ENCODE measurements around the gene SEC24A. TPM values are rescaled to one million over a fixed set of nuclear protein-coding genes. Genes with fewer than 3 reads are reported as not detected.
"Not testable (repeated sequence)": the region's sequence is repeated elsewhere in the genome, so short reads cannot be mapped to it uniquely, and the experiment has no call there.

The SEC24A gene
- polyA plus RNA-seq, 4 donors = 9.9 to 53.0 (median 21.0) TPM

- Histone ChIP-seq H3K4me1 (ENCODE audit: control insufficient read depth in 3 of 3, insufficient read depth in 2 of 3, low read depth in 1 of 3, low read length in 2 of 3) (no peaks in the 10 kb centered on the region), H3K36me3 (ENCODE audit: control insufficient read depth in 3 of 3, insufficient read depth in 2 of 3, low read depth in 1 of 3, low read length in 3 of 3) (peaks cover 19 to 65% (median 29%) of the 10 kb centered on the region in 3 donors), H3K4me3 (ENCODE audit: low read depth in 1 of 3, low read length in 3 of 3) (no peak overlapping the region), H3K27me3 (ENCODE audit: control insufficient read depth in 3 of 3, insufficient read depth in 3 of 3, low read length in 3 of 3) (no peaks in the 10 kb centered on the region), H3K27ac (ENCODE audit: low read depth in 1 of 3, low read length in 2 of 3) (no peak overlapping the region), H3K9me3 (ENCODE audit: control insufficient read depth in 2 of 2, insufficient read depth in 1 of 2, low read depth in 1 of 2, low read length in 1 of 2) (no peaks in the 10 kb centered on the region)
- DNase-seq = no peak
- FAIRE-seq = no peak
- WGBS, 3 donors = 97 to 100% (median 98%) methylated on average over 1 of the region's 1 CpG
These were observed 59.7 kb downstream of the SEC24A start for GRCh38 chr5:134708301-134708700.

GRCh38 chr5:134714120-134714519, 65.5 kb downstream of the SEC24A start:
- no peak overlapping the region for H3K27ac ChIP-seq (ENCODE audit: low read depth in 1 of 3, low read length in 2 of 3)
- FAIRE-seq (no peak), DNase-seq (no peak)
- no peaks in the 10 kb centered on the region for H3K9me3 ChIP-seq (ENCODE audit: control insufficient read depth in 2 of 2, insufficient read depth in 1 of 2, low read depth in 1 of 2, low read length in 1 of 2)
- peaks cover 10 to 60% (median 22%) of the 10 kb centered on the region in 3 donors for H3K36me3 ChIP-seq (ENCODE audit: control insufficient read depth in 3 of 3, insufficient read depth in 2 of 3, low read depth in 1 of 3, low read length in 3 of 3)
- H3K4me1 ChIP-seq (ENCODE audit: control insufficient read depth in 3 of 3, insufficient read depth in 2 of 3, low read depth in 1 of 3, low read length in 2 of 3) = no peaks in the 10 kb centered on the region
- no peak overlapping the region for H3K4me3 ChIP-seq (ENCODE audit: low read depth in 1 of 3, low read length in 3 of 3)
- no peaks in the 10 kb centered on the region for H3K27me3 ChIP-seq (ENCODE audit: control insufficient read depth in 3 of 3, insufficient read depth in 3 of 3, low read length in 3 of 3)
- 93 to 100% (median 95%) methylated on average over 5 of the region's 5 CpGs for WGBS, 3 donors

GRCh38 chr5:134714541-134714940, 66.0 kb downstream of the SEC24A start:
- DNase-seq (no peak), FAIRE-seq (no peak)
- H3K4me1 ChIP-seq (ENCODE audit: control insufficient read depth in 3 of 3, insufficient read depth in 2 of 3, low read depth in 1 of 3, low read length in 2 of 3) = no peaks in the 10 kb centered on the region
- H3K36me3 ChIP-seq (ENCODE audit: control insufficient read depth in 3 of 3, insufficient read depth in 2 of 3, low read depth in 1 of 3, low read length in 3 of 3) = peaks cover 10 to 65% (median 20%) of the 10 kb centered on the region in 3 donors
- no peak overlapping the region for H3K27ac ChIP-seq (ENCODE audit: low read depth in 1 of 3, low read length in 2 of 3)
- no peaks in the 10 kb centered on the region for H3K9me3 ChIP-seq (ENCODE audit: control insufficient read depth in 2 of 2, insufficient read depth in 1 of 2, low read depth in 1 of 2, low read length in 1 of 2)
- WGBS, 3 donors = 93 to 99% (median 94%) methylated on average over 3 of the region's 3 CpGs
- H3K27me3 ChIP-seq (ENCODE audit: control insufficient read depth in 3 of 3, insufficient read depth in 3 of 3, low read length in 3 of 3) = no peaks in the 10 kb centered on the region
- H3K4me3 ChIP-seq (ENCODE audit: low read depth in 1 of 3, low read length in 3 of 3) = no peak overlapping the region

GRCh38 chr5:134715466-134715865, 66.9 kb downstream of the SEC24A start:
- not testable (repeated sequence) for H3K27me3 ChIP-seq (ENCODE audit: control insufficient read depth in 3 of 3, insufficient read depth in 3 of 3, low read length in 3 of 3); H3K4me3 ChIP-seq (ENCODE audit: low read depth in 1 of 3, low read length in 3 of 3); H3K4me1 ChIP-seq (ENCODE audit: control insufficient read depth in 3 of 3, insufficient read depth in 2 of 3, low read depth in 1 of 3, low read length in 2 of 3); H3K27ac ChIP-seq (ENCODE audit: low read depth in 1 of 3, low read length in 2 of 3); DNase-seq; H3K9me3 ChIP-seq (ENCODE audit: control insufficient read depth in 2 of 2, insufficient read depth in 1 of 2, low read depth in 1 of 2, low read length in 1 of 2); FAIRE-seq
- H3K36me3 ChIP-seq (ENCODE audit: control insufficient read depth in 3 of 3, insufficient read depth in 2 of 3, low read depth in 1 of 3, low read length in 3 of 3) = peaks cover 8 to 61% (median 18%) of the 10 kb centered on the region in 3 donors
- 94 to 97% (median 95%) methylated on average over 4 of the region's 4 CpGs for WGBS, 3 donors

GRCh38 chr5:134724872-134725271, 76.3 kb downstream of the SEC24A start:
- 93 to 100% (median 95%) methylated on average over 1 of the region's 1 CpG for WGBS, 3 donors
- Histone ChIP-seq H3K27ac (ENCODE audit: low read depth in 1 of 3, low read length in 2 of 3) (no peak overlapping the region), H3K4me1 (ENCODE audit: control insufficient read depth in 3 of 3, insufficient read depth in 2 of 3, low read depth in 1 of 3, low read length in 2 of 3) (no peaks in the 10 kb centered on the region), H3K9me3 (ENCODE audit: control insufficient read depth in 2 of 2, insufficient read depth in 1 of 2, low read depth in 1 of 2, low read length in 1 of 2) (no peaks in the 10 kb centered on the region), H3K27me3 (ENCODE audit: control insufficient read depth in 3 of 3, insufficient read depth in 3 of 3, low read length in 3 of 3) (no peaks in the 10 kb centered on the region), H3K36me3 (ENCODE audit: control insufficient read depth in 3 of 3, insufficient read depth in 2 of 3, low read depth in 1 of 3, low read length in 3 of 3) (peaks cover 10 to 28% (median 14%) of the 10 kb centered on the region in 3 donors), H3K4me3 (ENCODE audit: low read depth in 1 of 3, low read length in 3 of 3) (no peak overlapping the region)
- FAIRE-seq (no peak), DNase-seq (no peak)

- Histone ChIP-seq H3K27ac (ENCODE audit: low read depth in 1 of 3, low read length in 2 of 3) (no peak overlapping the region), H3K27me3 (ENCODE audit: control insufficient read depth in 3 of 3, insufficient read depth in 3 of 3, low read length in 3 of 3) (no peaks in the 10 kb centered on the region), H3K9me3 (ENCODE audit: control insufficient read depth in 2 of 2, insufficient read depth in 1 of 2, low read depth in 1 of 2, low read length in 1 of 2) (no peaks in the 10 kb centered on the region), H3K4me3 (ENCODE audit: low read depth in 1 of 3, low read length in 3 of 3) (no peak overlapping the region), H3K36me3 (ENCODE audit: control insufficient read depth in 3 of 3, insufficient read depth in 2 of 3, low read depth in 1 of 3, low read length in 3 of 3) (peaks cover 0 to 2% (median 0%) of the 10 kb centered on the region in 3 donors), H3K4me1 (ENCODE audit: control insufficient read depth in 3 of 3, insufficient read depth in 2 of 3, low read depth in 1 of 3, low read length in 2 of 3) (peaks cover 0 to 7% (median 0%) of the 10 kb centered on the region in 3 donors)
- DNase-seq (no peak), FAIRE-seq (no peak)
- WGBS, 3 donors = 60 to 64% (median 60%) methylated on average over 3 of the region's 3 CpGs
These were observed 84.2 kb downstream of the SEC24A start for GRCh38 chr5:134732819-134733218.

GRCh38 chr5:134735243-134735642, 86.7 kb downstream of the SEC24A start:
- H3K4me1 ChIP-seq (ENCODE audit: control insufficient read depth in 3 of 3, insufficient read depth in 2 of 3, low read depth in 1 of 3, low read length in 2 of 3) = peaks cover 2 to 13% (median 2%) of the 10 kb centered on the region in 3 donors
- DNase-seq (no peak), FAIRE-seq (no peak)
- H3K27ac ChIP-seq (ENCODE audit: low read depth in 1 of 3, low read length in 2 of 3) = no peak overlapping the region
- peaks cover 0 to 2% (median 0%) of the 10 kb centered on the region in 3 donors for H3K36me3 ChIP-seq (ENCODE audit: control insufficient read depth in 3 of 3, insufficient read depth in 2 of 3, low read depth in 1 of 3, low read length in 3 of 3)
- 74 to 79% (median 75%) methylated on average over 4 of the region's 4 CpGs for WGBS, 3 donors
- no peaks in the 10 kb centered on the region for H3K9me3 ChIP-seq (ENCODE audit: control insufficient read depth in 2 of 2, insufficient read depth in 1 of 2, low read depth in 1 of 2, low read length in 1 of 2)
- H3K27me3 ChIP-seq (ENCODE audit: control insufficient read depth in 3 of 3, insufficient read depth in 3 of 3, low read length in 3 of 3) = no peaks in the 10 kb centered on the region
- H3K4me3 ChIP-seq (ENCODE audit: low read depth in 1 of 3, low read length in 3 of 3) = no peak overlapping the region

GRCh38 chr5:134736173-134736812, 87.7 kb downstream of the SEC24A start:
- peaks cover 2 to 16% (median 2%) of the 10 kb centered on the region in 3 donors for H3K4me1 ChIP-seq (ENCODE audit: control insufficient read depth in 3 of 3, insufficient read depth in 2 of 3, low read depth in 1 of 3, low read length in 2 of 3)
- peak overlapping the region in 1 of 3 donors; percentile 30 for H3K27ac ChIP-seq (ENCODE audit: low read depth in 1 of 3, low read length in 2 of 3)
- 12 to 31% (median 28%) methylated on average over 2 of the region's 2 CpGs for WGBS, 3 donors
- DNase-seq = peak; percentile 16 to 55
- no peaks in the 10 kb centered on the region for H3K27me3 ChIP-seq (ENCODE audit: control insufficient read depth in 3 of 3, insufficient read depth in 3 of 3, low read length in 3 of 3)
- no peak overlapping the region for H3K4me3 ChIP-seq (ENCODE audit: low read depth in 1 of 3, low read length in 3 of 3)
- no peaks in the 10 kb centered on the region for H3K9me3 ChIP-seq (ENCODE audit: control insufficient read depth in 2 of 2, insufficient read depth in 1 of 2, low read depth in 1 of 2, low read length in 1 of 2)
- no peak for FAIRE-seq
- H3K36me3 ChIP-seq (ENCODE audit: control insufficient read depth in 3 of 3, insufficient read depth in 2 of 3, low read depth in 1 of 3, low read length in 3 of 3) = peaks cover 0 to 6% (median 0%) of the 10 kb centered on the region in 3 donors

All from small intestine (tissue), 7 donors.